NCI-H1092 treated with DMSO at 0.1 percent for 48 hours (cell line): ENCODE data around the gene RAB36.
"Not testable (repeated sequence)": the region's sequence is repeated elsewhere in the genome, so short reads cannot be mapped to it uniquely, and the experiment has no call there.

Source experiments
- DNase-seq: peaks from one replicate; lab custom pipeline; 2025; lab: John Stamatoyannopoulos, UW

RAB36 gene

GRCh38 chr22:23121000-23121421 lies 24.3 kb upstream of the RAB36 start:
- no peak for DNase-seq

- DNase-seq: no peak
These were observed 23.9 kb upstream of the RAB36 start for GRCh38 chr22:23121424-23121823.

GRCh38 chr22:23122216-23122957 lies 22.9 kb upstream of the RAB36 start:
- no peak for DNase-seq

- DNase-seq: no peak
These were observed 22.1 kb upstream of the RAB36 start for GRCh38 chr22:23122992-23123803.

GRCh38 chr22:23123804-23124254 lies 21.4 kb upstream of the RAB36 start:
- DNase-seq: no peak

DNA sequence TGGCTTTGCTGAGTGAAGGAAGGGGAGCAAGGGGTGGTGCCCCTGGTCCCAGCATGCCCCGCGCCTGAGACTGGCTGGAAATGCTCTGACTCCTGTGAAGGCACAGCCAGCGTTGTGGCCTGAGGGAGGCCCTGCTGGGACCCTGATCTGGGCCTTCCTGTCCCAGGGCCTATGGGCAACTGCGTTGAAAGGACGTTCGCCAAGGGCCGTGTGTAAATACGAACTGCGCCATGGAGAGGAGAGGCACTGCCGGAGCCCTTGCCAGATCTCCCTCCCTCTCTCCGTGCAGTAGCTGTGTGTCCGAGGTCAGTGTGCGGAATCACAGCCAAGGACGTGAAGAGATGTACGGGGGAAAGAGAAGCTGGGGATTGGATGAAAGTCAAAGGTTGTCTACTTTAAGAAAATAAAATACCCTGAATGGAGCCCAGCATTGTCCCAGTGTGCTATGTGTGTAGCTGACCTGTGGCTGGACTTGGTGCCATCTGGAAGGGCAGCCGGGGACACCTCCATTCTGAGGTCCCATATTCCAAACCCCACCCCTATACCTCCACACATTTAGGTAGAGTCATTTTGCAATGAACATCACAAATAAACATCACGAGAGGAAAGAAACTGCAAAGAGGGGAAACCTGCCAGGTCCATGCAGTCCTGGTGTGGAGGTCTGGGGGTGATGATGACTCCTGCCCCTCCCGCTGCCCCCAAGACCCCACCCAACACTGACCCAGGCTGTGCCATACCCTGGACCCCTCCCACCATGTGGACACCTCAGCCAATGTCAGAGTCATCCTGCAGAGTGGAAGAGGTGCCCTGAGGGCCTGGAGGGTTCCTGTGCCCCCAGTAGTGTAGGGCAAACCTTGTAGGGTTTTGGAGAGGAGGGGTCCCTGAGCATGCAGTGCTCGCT lies 20.4 kb upstream of the RAB36 start:
- DNase-seq: no peak

- no peak for DNase-seq
These were observed 19.7 kb upstream of the RAB36 start for GRCh38 chr22:23125512-23126103.

- no peak for DNase-seq
These were observed 18.9 kb upstream of the RAB36 start for GRCh38 chr22:23126165-23127054.

DNA sequence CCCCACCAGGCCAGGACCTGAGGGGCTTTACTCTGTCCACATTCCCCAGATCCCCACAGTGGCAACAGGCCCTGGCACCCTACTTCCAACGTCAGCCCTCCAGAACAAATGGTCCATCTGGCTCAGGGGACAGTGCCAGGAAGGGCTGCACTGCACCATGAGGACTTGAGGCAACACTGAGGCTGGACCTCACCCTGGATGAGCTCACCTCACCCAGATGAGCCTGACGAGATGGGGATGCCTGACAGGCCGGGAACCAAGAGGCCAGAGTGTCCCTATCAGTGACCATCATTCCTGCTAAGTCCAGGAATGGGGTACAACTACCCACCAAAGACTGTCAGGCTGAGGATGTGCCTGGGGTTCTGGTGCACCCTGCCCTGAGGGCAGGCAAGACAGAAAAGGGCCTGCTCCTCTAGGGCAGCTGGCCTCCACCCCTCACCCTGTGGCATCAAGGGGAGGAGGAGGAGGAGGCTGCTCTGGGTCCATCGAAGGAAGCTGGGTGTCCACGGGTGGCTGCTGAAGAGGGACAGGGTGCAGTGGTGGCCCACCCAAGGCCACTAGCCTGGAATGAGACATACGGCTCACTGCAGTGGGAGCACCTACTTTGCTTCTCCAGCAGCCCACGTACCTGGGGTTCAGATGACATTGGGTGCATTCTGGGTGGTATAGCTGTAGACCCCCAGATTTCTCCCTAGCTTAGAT lies 18.1 kb upstream of the RAB36 start:
- no peak for DNase-seq

DNA sequence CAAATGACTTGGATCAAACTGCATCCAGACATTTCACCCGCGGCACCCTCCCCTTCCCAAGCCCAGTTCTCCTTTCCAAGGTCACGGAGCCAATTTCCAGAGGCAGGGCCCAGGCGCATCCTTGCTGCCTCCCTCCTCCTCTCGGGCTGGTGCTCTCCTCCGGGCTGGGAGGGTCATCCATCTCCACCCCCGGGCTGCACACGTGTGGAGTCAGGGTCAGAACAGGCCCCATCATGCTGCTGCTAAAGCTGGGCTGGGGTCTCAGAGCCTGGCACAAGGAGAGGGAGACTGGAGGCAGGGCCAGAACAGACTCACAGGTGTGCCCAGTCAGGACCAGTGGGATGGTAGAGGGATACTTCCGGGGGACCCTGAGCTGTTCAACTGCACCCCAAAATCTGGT lies 17.5 kb upstream of the RAB36 start:
- DNase-seq: no peak

- DNase-seq: peak; percentile 51
These were observed 16.8 kb upstream of the RAB36 start for GRCh38 chr22:23128269-23129108.

- DNase-seq: no peak
These were observed 16.1 kb upstream of the RAB36 start for GRCh38 chr22:23129149-23129548.

- no peak for DNase-seq
These were observed 14.6 kb upstream of the RAB36 start for GRCh38 chr22:23130697-23131096.

- no peak for DNase-seq
These were observed 13.3 kb upstream of the RAB36 start for GRCh38 chr22:23131931-23132330.

DNA sequence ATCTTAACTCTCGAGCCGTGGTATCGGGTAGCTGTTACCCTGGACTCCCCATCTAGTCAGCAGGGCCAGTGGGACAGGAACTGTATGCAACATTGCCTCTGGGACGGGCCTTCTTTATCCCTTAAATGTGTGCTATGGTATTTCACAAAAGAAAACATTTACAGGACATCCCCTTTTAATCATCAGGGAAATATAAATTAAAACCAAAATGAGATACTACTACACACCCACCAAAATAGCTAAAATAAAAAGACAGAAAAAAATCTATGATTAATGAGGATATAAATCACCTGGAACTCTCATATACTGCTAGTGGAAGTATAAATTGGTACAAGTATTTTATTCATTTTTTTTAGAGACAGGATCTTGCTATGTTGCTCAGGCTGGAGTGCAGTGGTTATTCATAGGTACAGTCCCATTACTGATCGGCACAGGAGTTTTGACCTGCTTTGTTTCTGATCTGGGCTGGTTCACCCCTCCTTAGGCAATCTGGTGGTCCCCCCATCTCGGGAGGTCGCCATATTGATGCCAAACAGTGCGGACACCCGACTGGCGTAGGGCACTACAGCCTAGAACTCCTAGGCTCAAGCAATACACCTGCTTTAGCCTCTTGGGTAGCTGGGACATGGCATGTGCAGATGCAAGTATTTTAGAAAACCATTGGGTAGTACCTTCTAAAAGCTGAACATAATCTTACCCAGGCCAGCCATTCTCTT lies 12.7 kb upstream of the RAB36 start:
- DNase-seq: no peak

GRCh38 chr22:23133922-23134321 lies 11.4 kb upstream of the RAB36 start:
- DNase-seq: no peak

DNA sequence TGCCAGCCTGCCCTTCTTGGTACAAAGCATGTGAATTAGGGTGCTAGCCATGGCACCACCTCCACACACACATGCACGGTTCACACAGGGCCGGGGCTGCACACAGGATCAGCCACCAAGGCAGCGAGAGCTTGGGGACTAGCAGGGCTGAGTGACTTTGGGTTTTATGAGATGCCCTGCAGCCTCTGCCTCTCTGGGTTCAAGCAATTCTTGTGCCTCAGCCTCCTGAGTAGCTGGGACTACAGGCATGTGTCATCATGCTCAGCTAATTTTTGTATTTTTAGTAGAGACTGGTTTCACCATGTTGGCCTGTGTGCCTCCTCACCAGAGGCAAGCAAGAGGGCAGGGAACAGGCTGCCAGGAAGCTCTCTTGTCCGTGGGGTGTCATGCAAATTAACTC lies 8.3 kb upstream of the RAB36 start:
- not testable (repeated sequence) for DNase-seq

GRCh38 chr22:23137468-23137867 lies 7.8 kb upstream of the RAB36 start:
- no peak for DNase-seq
